HUES64 (cell line): ENCODE measurements around the gene KLB.

Source experiments
- H3K27ac ChIP-seq: 2 replicates; pipeline ENCODE4 v1.7.0; 2013; ENCODE audit warnings: low read depth, low read length, inconsistent platforms
- H3K27me3 ChIP-seq: 2 replicates; pipeline ENCODE4 v1.6.1; 2013; ENCODE audit warnings: mild to moderate bottlenecking, low read length; ENCODE audit not compliant: insufficient read depth
- H3K36me3 ChIP-seq: 2 replicates; pipeline ENCODE4 v1.6.1; 2013; ENCODE audit warnings: mild to moderate bottlenecking, low read length; ENCODE audit not compliant: insufficient read depth
- H3K4me1 ChIP-seq: 2 replicates; pipeline ENCODE4 v1.6.1; 2013; ENCODE audit warnings: mild to moderate bottlenecking, low read length, moderate library complexity; ENCODE audit not compliant: insufficient read depth
- H3K4me3 ChIP-seq: 2 replicates; pipeline ENCODE4 v1.5.1; 2013; ENCODE audit warnings: mild to moderate bottlenecking, low read length, moderate library complexity
- H3K9ac ChIP-seq: 2 replicates; pipeline ENCODE4 v1.6.1; 2013; ENCODE audit warnings: mild to moderate bottlenecking, low read depth, low read length
- H3K9me3 ChIP-seq: 2 replicates; pipeline ENCODE4 v1.6.1; 2013; ENCODE audit warnings: low read depth, low read length; ENCODE audit not compliant: insufficient read depth
- WGBS: fragments of 150-250, 120-280 bp; methylation state at CpG from one replicate; pipeline ENCODE4 v1.1.7; 2013; ENCODE audit warnings: missing lambda C conversion rate; 5-methylcytosine and 5-hydroxymethylcytosine counted together

The KLB gene

GRCh38 chr4:39494354-39494753 lies 87.6 kb downstream of the KLB start:
- no peaks in the 10 kb centered on the region for H3K27me3 ChIP-seq
- H3K36me3 ChIP-seq: peaks cover 15% of the 10 kb centered on the region
- H3K4me1 ChIP-seq: no peaks in the 10 kb centered on the region
- H3K27ac ChIP-seq: no peak overlapping the region
- H3K9me3 ChIP-seq: no peaks in the 10 kb centered on the region
- H3K4me3 ChIP-seq: no peak overlapping the region
- no peak overlapping the region for H3K9ac ChIP-seq
- whole genome bisulfite sequencing: 96% methylated on average over 1 of the region's 1 CpG

- 89% methylated on average over 4 of the region's 4 CpGs for WGBS
- Histone ChIP-seq H3K27ac (no peak overlapping the region), H3K9ac (no peak overlapping the region), H3K27me3 (no peaks in the 10 kb centered on the region), H3K4me3 (no peak overlapping the region), H3K36me3 (peaks cover 27% of the 10 kb centered on the region), H3K9me3 (no peaks in the 10 kb centered on the region), H3K4me1 (no peaks in the 10 kb centered on the region)
Observed at GRCh38 chr4:39495446-39496213, 88.9 kb downstream of the KLB start.

GRCh38 chr4:39497909-39498726 lies 91.4 kb downstream of the KLB start:
- Histone ChIP-seq H3K9me3 (no peaks in the 10 kb centered on the region), H3K27me3 (no peaks in the 10 kb centered on the region), H3K4me3 (no peak overlapping the region), H3K36me3 (peaks cover 49% of the 10 kb centered on the region), H3K4me1 (no peaks in the 10 kb centered on the region), H3K27ac (no peak overlapping the region), H3K9ac (no peak overlapping the region)
- WGBS: 100% methylated on average over 1 of the region's 1 CpG

- peaks cover 55% of the 10 kb centered on the region for H3K36me3 ChIP-seq
- H3K4me1 ChIP-seq: no peaks in the 10 kb centered on the region
- no peaks in the 10 kb centered on the region for H3K9me3 ChIP-seq
- no peak overlapping the region for H3K27ac ChIP-seq
- H3K9ac ChIP-seq: no peak overlapping the region
- H3K27me3 ChIP-seq: no peaks in the 10 kb centered on the region
- no peak overlapping the region for H3K4me3 ChIP-seq
Observed at GRCh38 chr4:39498727-39499020, 91.9 kb downstream of the KLB start.
